Endothelial cell of umbilical vein (primary cell): ENCODE measurements around the gene CBY3.

Experiments used
- CTCF ChIP-seq, 2 donors: IDR thresholded peaks; 1 replicate in 1 of 2; 2 replicates in 1 of 2; pipeline ENCODE4 v1.5.1; 2011; ENCODE audit warnings: low read length in 2 of 2, mild to moderate bottlenecking in 2 of 2, moderate library complexity in 2 of 2, control low read depth in 1 of 2, inconsistent platforms in 1 of 2, low read depth in 1 of 2; ENCODE audit not compliant: insufficient read depth in 1 of 2; ENCODE audit errors: extremely low read depth in 1 of 2
- EZH2 ChIP-seq: IDR thresholded peaks from 2 replicates; pipeline ENCODE4 v1.6.1; 2012; ENCODE audit warnings: borderline replicate concordance, low read depth, mild to moderate bottlenecking, moderate library complexity, low read length, inconsistent platforms; ENCODE audit not compliant: severe bottlenecking
- FOS ChIP-seq: IDR thresholded peaks from 2 replicates; pipeline ENCODE4 v1.6.1; 2011; ENCODE audit warnings: mild to moderate bottlenecking, low read length, moderate library complexity, borderline replicate concordance; ENCODE audit not compliant: insufficient read depth
- JUN ChIP-seq: IDR thresholded peaks from 2 replicates; pipeline ENCODE4 v1.6.1; 2011; ENCODE audit warnings: borderline replicate concordance, low read depth; ENCODE audit not compliant: insufficient read length, insufficient read depth
- MAX ChIP-seq: IDR thresholded peaks from 2 replicates; pipeline ENCODE4 v1.6.1; 2011; ENCODE audit not compliant: insufficient read depth, insufficient read length
- POLR2A ChIP-seq: IDR thresholded peaks from 2 replicates; pipeline ENCODE4 v1.6.1; 2012; ENCODE audit warnings: low read depth, mild to moderate bottlenecking, control low read depth, low read length
- POLR2AphosphoS5 ChIP-seq: IDR thresholded peaks from 2 replicates; pipeline ENCODE4 v1.6.1; 2012; ENCODE audit warnings: low read depth, mild to moderate bottlenecking, control low read depth, low read length, moderate library complexity; ENCODE audit not compliant: insufficient read depth

- TF ChIP-seq POLR2AphosphoS5 (no peak), POLR2A (no peak), CTCF (IDR thresholded peaks at IDR 0.05; ENCODE audit: extremely low read depth in 1 of 2, insufficient read depth in 1 of 2, low read depth in 1 of 2, low read length in 2 of 2) (no peak), EZH2 (no peak), FOS (no peak), MAX (no peak), JUN (no peak)
Observed at GRCh38 chr5:179700401-179700918, 19.6 kb upstream of the CBY3 start.
